Gastroesophageal sphincter (tissue), 4 donors: Measurements from ENCODE around the gene FN1. TPM values are rescaled to one million over a fixed set of nuclear protein-coding genes. Genes with fewer than 3 reads are reported as not detected.
"Not testable (repeated sequence)": the region's sequence is repeated elsewhere in the genome, so short reads cannot be mapped to it uniquely, and the experiment has no call there.

ENCODE experiments used
- ATAC-seq: fragments of 150-250 bp; one replicate; pipeline ENCODE4 v1.9.1; 2016; ENCODE audit warnings: mild to moderate bottlenecking, moderate library complexity
- H3K27ac ChIP-seq, 4 donors: fragments of 200-600 bp; sonication (generic) in 3 of 4; 1 replicate in 3 of 4; 2 replicates in 1 of 4; pipeline ENCODE4 v1.5.1; 2016 to 2019
- H3K27me3 ChIP-seq: fragments of 200-600 bp; sonication (generic); one replicate; pipeline ENCODE4 v1.5.1; 2019
- H3K36me3 ChIP-seq, 2 donors: fragments of 200-600 bp; sonication (generic); one replicate each; pipeline ENCODE4 v1.5.1; 2019; ENCODE audit warnings: control low read depth in 1 of 2
- H3K4me1 ChIP-seq, 3 donors: fragments of 200-600 bp; sonication (generic); 1 replicate in 2 of 3; 2 replicates in 1 of 3; pipeline ENCODE4 v1.5.1; 2016 to 2019; ENCODE audit warnings: control low read depth in 2 of 3
- H3K4me3 ChIP-seq, 2 donors: fragments of 200-600 bp; sonication (generic); one replicate each; pipeline ENCODE4 v1.5.1; 2019; ENCODE audit warnings: mild to moderate bottlenecking in 1 of 2, moderate library complexity in 1 of 2
- H3K9me3 ChIP-seq, 3 donors: fragments of 200-600 bp; sonication (generic); one replicate each; pipeline ENCODE4 v1.5.1; 2017 to 2019; ENCODE audit warnings: control low read depth in 2 of 3
- EP300 ChIP-seq: sonication (generic); formaldehyde crosslinking; IDR thresholded peaks from one replicate; pipeline ENCODE4 v1.6.1; 2017; ENCODE audit warnings: antibody characterized with exemption, mild to moderate bottlenecking
- POLR2A ChIP-seq, 2 donors: fragments of 450-650 bp; IDR thresholded peaks; one replicate each; pipeline ENCODE4 v1.6.1; 2017; ENCODE audit warnings: antibody characterized with exemption in 2 of 2, mild to moderate bottlenecking in 2 of 2, moderate library complexity in 1 of 2
- POLR2AphosphoS5 ChIP-seq: sonication (generic); formaldehyde crosslinking; IDR thresholded peaks from one replicate; pipeline ENCODE4 v1.6.1; 2017; ENCODE audit warnings: antibody characterized with exemption
- WGBS, 2 donors: methylation state at CpG; one replicate each; pipeline ENCODE4 v1.1.5; 2018; ENCODE audit warnings: low coverage in 1 of 2; 5-methylcytosine and 5-hydroxymethylcytosine counted together
- total RNA-seq, 4 donors: library from RNA; depleted of rRNA; stranded (reverse); fragments of >200 nt; gene quantifications; one replicate each; pipeline ENCODE4 v1.1.0, GENCODE V29; 2016
- TF ChIP-seq, protein P1 (sequence below), 4 experiments: fragments of 200-600 bp in 2 of 4; fragments of 450-650 bp in 2 of 4; sonication (generic) in 1 of 4; IDR thresholded peaks; one replicate each; pipeline ENCODE4 v1.5.1; 2017 to 2019; ENCODE audit warnings: antibody characterized with exemption in 4 of 4, mild to moderate bottlenecking in 2 of 4, moderate library complexity in 2 of 4

The FN1 gene
- total RNA-seq, 4 donors from 2014 or later, result 1,699 to 4,986 (median 1,920) TPM

DNA sequence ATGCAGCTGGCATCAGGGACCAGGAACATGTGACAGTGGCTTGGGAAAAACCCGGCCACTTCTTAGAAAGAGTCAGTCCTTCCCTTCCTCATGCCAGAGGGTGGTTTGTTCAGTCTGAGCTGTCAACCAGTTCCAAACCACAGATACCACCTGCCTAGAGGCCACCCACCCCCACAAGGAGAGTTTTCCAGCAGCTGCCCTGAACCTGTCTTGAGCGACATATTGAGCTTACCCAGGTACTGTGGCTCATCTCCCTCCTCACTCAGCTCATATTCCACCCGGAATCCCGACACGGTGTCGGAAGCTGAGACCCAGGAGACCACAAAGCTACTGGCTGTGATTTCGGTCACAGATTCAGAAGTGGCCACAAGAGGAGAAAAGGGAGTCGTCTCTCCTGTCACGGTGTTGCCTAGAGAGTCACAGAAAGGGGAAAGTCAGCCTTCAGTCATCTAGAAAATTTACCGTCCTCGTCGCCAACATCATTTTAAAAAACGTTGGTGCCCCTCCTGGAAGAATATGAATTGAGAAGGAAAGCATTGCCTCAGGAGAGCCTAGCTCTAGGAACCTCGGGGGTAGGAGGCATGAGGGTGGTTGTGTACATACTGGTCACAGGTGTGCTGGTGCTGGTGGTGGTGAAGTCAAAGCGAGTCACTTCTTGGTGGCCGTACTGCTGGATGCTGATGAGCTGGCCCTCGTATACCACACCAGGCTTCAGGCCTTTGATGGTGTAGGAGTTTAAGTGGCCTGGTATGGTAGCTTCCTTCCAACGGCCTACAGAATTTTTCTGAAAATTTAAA is 26.3 kb downstream of the FN1 start:
- Histone ChIP-seq H3K4me3 (no peak overlapping the region), H3K27me3 (no peaks in the 10 kb centered on the region), H3K4me1 (peaks cover 0 to 40% (median 7%) of the 10 kb centered on the region in 3 donors), H3K27ac (peak overlapping the region in 3 of 4 donors; percentile 73 to 80 (median 76)), H3K9me3 (no peaks in the 10 kb centered on the region), H3K36me3 (peaks cover 4 to 92% of the 10 kb centered on the region in 2 donors)
- TF ChIP-seq EP300 (no peak), POLR2AphosphoS5 (no peak)
- WGBS, 2 donors, result 51 to 80% methylated on average over 4 to 12 of the region's 18 CpGs
- no peak for ATAC-seq

GRCh38 chr2:215408441-215408840 is 27.4 kb downstream of the FN1 start:
- H3K4me3 ChIP-seq, H3K9me3 ChIP-seq, ATAC-seq, H3K27me3 ChIP-seq: not testable (repeated sequence)
- 79 to 81% methylated on average over 6 to 7 of the region's 7 CpGs for WGBS, 2 donors
- Histone ChIP-seq H3K4me1 (peaks cover 0 to 48% (median 9%) of the 10 kb centered on the region in 3 donors), H3K36me3 (peaks cover 7 to 92% of the 10 kb centered on the region in 2 donors), H3K27ac (peak overlapping the region in 3 of 4 donors; percentile 73 to 80 (median 76))

GRCh38 chr2:215407590-215408264 is 28.1 kb downstream of the FN1 start:
- H3K9me3 ChIP-seq, result no peaks in the 10 kb centered on the region
- H3K36me3 ChIP-seq, result peaks cover 7 to 92% of the 10 kb centered on the region in 2 donors
- no peaks in the 10 kb centered on the region for H3K27me3 ChIP-seq
- H3K4me3 ChIP-seq, result no peak overlapping the region
- H3K4me1 ChIP-seq, result peaks cover 0 to 55% (median 10%) of the 10 kb centered on the region in 3 donors
- H3K27ac ChIP-seq, result peak overlapping the region in 3 of 4 donors; percentile 73 to 80 (median 76)
- ATAC-seq, result no peak
- no peak for TF ChIP-seq EP300
- no peak for TF ChIP-seq POLR2AphosphoS5
- TF ChIP-seq, protein P1, sequence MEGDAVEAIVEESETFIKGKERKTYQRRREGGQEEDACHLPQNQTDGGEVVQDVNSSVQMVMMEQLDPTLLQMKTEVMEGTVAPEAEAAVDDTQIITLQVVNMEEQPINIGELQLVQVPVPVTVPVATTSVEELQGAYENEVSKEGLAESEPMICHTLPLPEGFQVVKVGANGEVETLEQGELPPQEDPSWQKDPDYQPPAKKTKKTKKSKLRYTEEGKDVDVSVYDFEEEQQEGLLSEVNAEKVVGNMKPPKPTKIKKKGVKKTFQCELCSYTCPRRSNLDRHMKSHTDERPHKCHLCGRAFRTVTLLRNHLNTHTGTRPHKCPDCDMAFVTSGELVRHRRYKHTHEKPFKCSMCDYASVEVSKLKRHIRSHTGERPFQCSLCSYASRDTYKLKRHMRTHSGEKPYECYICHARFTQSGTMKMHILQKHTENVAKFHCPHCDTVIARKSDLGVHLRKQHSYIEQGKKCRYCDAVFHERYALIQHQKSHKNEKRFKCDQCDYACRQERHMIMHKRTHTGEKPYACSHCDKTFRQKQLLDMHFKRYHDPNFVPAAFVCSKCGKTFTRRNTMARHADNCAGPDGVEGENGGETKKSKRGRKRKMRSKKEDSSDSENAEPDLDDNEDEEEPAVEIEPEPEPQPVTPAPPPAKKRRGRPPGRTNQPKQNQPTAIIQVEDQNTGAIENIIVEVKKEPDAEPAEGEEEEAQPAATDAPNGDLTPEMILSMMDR (IDR thresholded peaks at IDR 0.05), result no peak
- no peak for TF ChIP-seq POLR2A (IDR thresholded peaks at IDR 0.05)
- 39 to 53% methylated on average over 3 to 4 of the region's 10 CpGs for WGBS, 2 donors

DNA sequence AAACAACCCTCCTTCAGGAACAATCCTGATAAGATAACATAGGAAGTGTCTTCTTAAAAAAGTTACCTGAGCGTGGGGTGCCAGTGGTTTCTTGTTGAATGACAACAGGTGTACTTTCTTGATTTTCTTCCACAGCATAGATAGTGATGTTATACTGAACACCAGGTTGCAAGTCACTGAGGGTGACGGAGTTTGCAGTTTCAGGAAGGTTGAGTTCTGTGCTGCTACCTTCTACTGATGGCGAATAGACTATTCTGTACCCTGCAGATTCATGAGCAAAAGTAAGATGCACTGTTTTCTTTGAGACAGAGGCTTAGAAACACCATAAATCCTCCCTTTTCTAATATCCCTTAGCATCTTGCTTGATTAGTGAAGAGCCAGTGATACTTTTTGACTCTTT is 28.8 kb downstream of the FN1 start:
- no peaks in the 10 kb centered on the region for H3K27me3 ChIP-seq
- TF ChIP-seq EP300 (no peak), POLR2A (IDR thresholded peaks at IDR 0.05) (no peak), POLR2AphosphoS5 (no peak)
- TF ChIP-seq, protein P1 (IDR thresholded peaks at IDR 0.05), result no peak
- peaks cover 0 to 59% (median 11%) of the 10 kb centered on the region in 3 donors for H3K4me1 ChIP-seq
- WGBS, 2 donors, result 90 to 97% methylated on average over 2 to 3 of the region's 3 CpGs
- H3K36me3 ChIP-seq, result peaks cover 7 to 90% of the 10 kb centered on the region in 2 donors
- H3K4me3 ChIP-seq, result no peak overlapping the region
- no peak for ATAC-seq
- peak overlapping the region in 3 of 4 donors; percentile 73 to 80 (median 76) for H3K27ac ChIP-seq
- H3K9me3 ChIP-seq, result no peaks in the 10 kb centered on the region

DNA sequence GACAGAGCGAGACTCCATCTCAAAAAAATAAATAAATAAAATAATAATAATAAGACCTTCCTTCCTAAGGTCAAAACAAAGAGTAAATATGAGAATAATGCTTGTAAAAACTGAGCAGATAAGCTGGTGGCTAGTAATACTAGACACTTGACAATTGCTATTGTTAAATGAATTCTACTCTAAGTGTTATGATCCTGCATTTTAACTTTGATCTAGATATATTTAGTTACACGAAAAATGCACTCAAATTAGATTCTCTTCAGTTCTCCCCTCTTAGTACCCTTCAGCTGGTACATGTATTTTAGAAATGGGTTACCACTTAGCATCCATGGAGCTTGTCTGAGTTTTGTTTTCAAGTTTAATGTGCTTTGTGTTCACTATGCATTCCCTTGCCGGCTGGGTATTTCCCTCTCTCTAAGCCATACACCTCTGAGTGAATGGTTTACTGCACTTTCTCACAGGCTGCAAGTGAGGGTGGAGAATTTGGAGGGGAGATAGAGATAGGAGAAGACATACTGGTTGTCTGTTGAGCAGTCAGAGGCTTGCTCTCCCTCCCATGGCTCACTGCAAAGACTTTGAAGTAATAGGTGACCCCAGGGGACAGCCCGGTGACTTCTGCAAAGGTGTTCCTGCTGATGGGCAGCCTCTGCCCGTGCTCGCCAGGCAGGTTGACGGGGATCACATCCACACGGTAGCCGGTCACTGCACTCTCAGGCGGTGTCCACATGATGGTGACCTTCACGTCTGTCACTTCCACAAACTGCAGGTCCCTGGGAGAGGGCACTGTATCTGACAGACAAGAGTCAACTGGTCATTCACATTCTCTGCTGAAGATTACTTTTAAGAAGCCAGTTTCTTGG is 29.9 kb downstream of the FN1 start:
- Histone ChIP-seq H3K4me1 (peaks cover 0 to 56% (median 5%) of the 10 kb centered on the region in 3 donors), H3K36me3 (peaks cover 7 to 96% of the 10 kb centered on the region in 2 donors)
- WGBS, 2 donors, result 68 to 78% methylated on average over 3 of the region's 11 CpGs

More for the DNA sequence above, 29.9 kb downstream of the FN1 start:
- Histone ChIP-seq H3K27me3 (no peaks in the 10 kb centered on the region), H3K9me3 (no peaks in the 10 kb centered on the region), H3K4me3 (no peak overlapping the region), H3K27ac (peak overlapping the region in 3 of 4 donors; percentile 64 to 80 (median 76))
- no peak for ATAC-seq
- TF ChIP-seq POLR2A (IDR thresholded peaks at IDR 0.05), result no peak
- no peak for TF ChIP-seq EP300
- no peak for TF ChIP-seq POLR2AphosphoS5
- TF ChIP-seq, protein P1 (IDR thresholded peaks at IDR 0.05), result no peak
